Posterior cingulate gyrus (tissue), 11 donors: ENCODE data around the gene PQBP1.
A peak's percentile ranks its signal among the peaks of the same experiment; 100 is the strongest.

Experiments
- DNase-seq, 10 donors: peaks; one replicate each; pipeline versions ENCODE4 v3.0.0 to v3.0.0-alpha.2; 2020 to 2021; ENCODE audit warnings: mixed read lengths in 3 of 10
- intact Hi-C: fragments of 100-400 bp; cut with DNase I; formaldehyde crosslinking; loops from one replicate; pipeline ENCODE4 v1.15.1; 2023

Gene PQBP1

GRCh38 chrX:48899078-48899410 is 1.3 kb downstream of the PQBP1 start:
- intact Hi-C loops: no loop called here
- DNase-seq: peak in 2 of 10 donors; percentile 13 to 49

GRCh38 chrX:48901069-48901468 is 3.3 kb downstream of the PQBP1 start:
- intact Hi-C loops: no loop called here
- peak in 2 of 10 donors; percentile 16 to 21 for DNase-seq

- peak in 2 of 10 donors; percentile 44 to 48 for DNase-seq
- intact Hi-C loops: no loop called here
Measured at GRCh38 chrX:48902135-48902534, 4.4 kb downstream of the PQBP1 start.

- peak in 1 of 10 donors; percentile 35 for DNase-seq
- intact Hi-C loops: no loop called here
Measured at GRCh38 chrX:48902776-48903175, 5.0 kb downstream of the PQBP1 start.

- intact Hi-C loops: no loop called here
- DNase-seq: peak in 2 of 10 donors; percentile 33 to 63
Measured at GRCh38 chrX:48903290-48903689, 5.6 kb downstream of the PQBP1 start.

- intact Hi-C loops: no loop called here
- DNase-seq: peak in 2 of 10 donors; percentile 5 to 29
Measured at GRCh38 chrX:48904180-48904579, 6.5 kb downstream of the PQBP1 start.

GRCh38 chrX:48904626-48905025 is 6.9 kb downstream of the PQBP1 start:
- peak in 2 of 10 donors; percentile 62 for DNase-seq

GRCh38 chrX:48905090-48905790 is 7.5 kb downstream of the PQBP1 start:
- DNase-seq: peak in 2 of 10 donors; percentile 64 to 81
- intact Hi-C loops: no loop called here

More at GRCh38 chrX:48904626-48905025, 6.9 kb downstream of the PQBP1 start:
- intact Hi-C loops: no loop called here

GRCh38 chrX:48908600-48908999 is 10.9 kb downstream of the PQBP1 start:
- DNase-seq: peak in 2 of 10 donors; percentile 1 to 10
- intact Hi-C loops: no loop called here

GRCh38 chrX:48909703-48910294 is 12.1 kb downstream of the PQBP1 start:
- intact Hi-C loops: no loop called here
- peak in 2 of 10 donors; percentile 47 to 50 for DNase-seq

- intact Hi-C loops: no loop called here
Measured at GRCh38 chrX:48910926-48911411, 13.2 kb downstream of the PQBP1 start.

GRCh38 chrX:48911412-48912182 is 13.9 kb downstream of the PQBP1 start, which contains the start of gene SLC35A2:
Gene SLC35A2 (minus strand): TSS chrX:48911646. CDS start chrX:48911636, 10 bp downstream.
- peak; percentile 75 to 97 (median 88) for DNase-seq
- intact Hi-C loops: no loop called here

More at GRCh38 chrX:48910926-48911411, 13.2 kb downstream of the PQBP1 start:
- no peak for DNase-seq

- peak in 2 of 10 donors; percentile 4 to 45 for DNase-seq
- intact Hi-C loops: no loop called here
Measured at GRCh38 chrX:48913605-48914366, 16.1 kb downstream of the PQBP1 start.

- intact Hi-C loops: loop anchor here (5.0 kb wide), 1 partner anchor 42 kb away; the partner anchor contains the start of gene OTUD5
- DNase-seq: peak in 2 of 10 donors; percentile 56 to 63
Measured at GRCh38 chrX:48914593-48915493, 17.1 kb downstream of the PQBP1 start.

GRCh38 chrX:48917139-48918001 is 19.6 kb downstream of the PQBP1 start:
- DNase-seq: peak; percentile 67 to 97 (median 78)
- intact Hi-C loops: loop anchor here (5.0 kb wide), 1 partner anchor 40 kb away; the partner anchor contains the start of gene OTUD5

GRCh38 chrX:48918301-48918642 is 20.5 kb downstream of the PQBP1 start:
- intact Hi-C loops: loop anchor here (5.0 kb wide), 1 partner anchor 39 kb away; the partner anchor contains the start of gene OTUD5
- no peak for DNase-seq

GRCh38 chrX:48918643-48919340 is 21.1 kb downstream of the PQBP1 start, which contains the start of gene PIM2:
Gene PIM2 (minus strand): TSS chrX:48919024. CDS start chrX:48918834, 190 bp downstream.
- peak; percentile 62 to 98 (median 84) for DNase-seq
- intact Hi-C loops: loop anchor here (5.0 kb wide), 1 partner anchor 39 kb away; the partner anchor contains the start of gene OTUD5
